Subcutaneous adipose tissue (tissue), 4 donors: ENCODE data around the gene TNRC18. TPM values are rescaled to one million over a fixed set of nuclear protein-coding genes. Genes with fewer than 3 reads are reported as not detected.

Source experiments
- total RNA-seq, 4 donors: library from RNA; depleted of rRNA; stranded (reverse); fragments of >200 nt; gene quantifications; one replicate each; pipeline ENCODE4 v1.1.0, GENCODE V29; 2016
- TF ChIP-seq, protein P1 (sequence below): fragments of 450-650 bp; IDR thresholded peaks from one replicate; pipeline ENCODE4 v1.5.1; 2016; ENCODE audit warnings: low read depth, mild to moderate bottlenecking, control low read depth, antibody characterized with exemption, moderate library complexity

The TNRC18 gene
- total RNA-seq, 4 donors from 2014 or later = 21.7 to 107 (median 34.0) TPM

DNA sequence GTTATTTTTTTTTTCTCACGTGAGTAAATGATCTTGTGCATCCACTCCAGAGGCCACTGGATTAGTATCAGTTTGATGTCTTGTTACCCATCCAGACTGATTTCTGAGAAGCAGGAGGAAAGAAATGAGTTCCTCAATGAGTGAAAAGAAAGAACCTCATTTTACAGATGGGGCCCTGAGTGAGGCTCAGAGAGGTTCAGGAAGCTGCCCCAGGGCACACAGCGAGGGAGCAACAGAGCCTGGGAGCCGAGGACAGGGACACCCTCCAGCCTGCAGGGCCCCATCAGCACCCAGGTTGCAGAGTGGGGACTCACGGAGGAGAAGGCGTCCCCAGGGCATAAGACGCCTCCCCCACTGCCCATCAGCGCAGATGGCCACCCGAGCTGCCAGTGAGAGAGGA, 30.9 kb upstream of the TNRC18 start:
- TF ChIP-seq, protein P1, sequence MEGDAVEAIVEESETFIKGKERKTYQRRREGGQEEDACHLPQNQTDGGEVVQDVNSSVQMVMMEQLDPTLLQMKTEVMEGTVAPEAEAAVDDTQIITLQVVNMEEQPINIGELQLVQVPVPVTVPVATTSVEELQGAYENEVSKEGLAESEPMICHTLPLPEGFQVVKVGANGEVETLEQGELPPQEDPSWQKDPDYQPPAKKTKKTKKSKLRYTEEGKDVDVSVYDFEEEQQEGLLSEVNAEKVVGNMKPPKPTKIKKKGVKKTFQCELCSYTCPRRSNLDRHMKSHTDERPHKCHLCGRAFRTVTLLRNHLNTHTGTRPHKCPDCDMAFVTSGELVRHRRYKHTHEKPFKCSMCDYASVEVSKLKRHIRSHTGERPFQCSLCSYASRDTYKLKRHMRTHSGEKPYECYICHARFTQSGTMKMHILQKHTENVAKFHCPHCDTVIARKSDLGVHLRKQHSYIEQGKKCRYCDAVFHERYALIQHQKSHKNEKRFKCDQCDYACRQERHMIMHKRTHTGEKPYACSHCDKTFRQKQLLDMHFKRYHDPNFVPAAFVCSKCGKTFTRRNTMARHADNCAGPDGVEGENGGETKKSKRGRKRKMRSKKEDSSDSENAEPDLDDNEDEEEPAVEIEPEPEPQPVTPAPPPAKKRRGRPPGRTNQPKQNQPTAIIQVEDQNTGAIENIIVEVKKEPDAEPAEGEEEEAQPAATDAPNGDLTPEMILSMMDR = no peak

DNA sequence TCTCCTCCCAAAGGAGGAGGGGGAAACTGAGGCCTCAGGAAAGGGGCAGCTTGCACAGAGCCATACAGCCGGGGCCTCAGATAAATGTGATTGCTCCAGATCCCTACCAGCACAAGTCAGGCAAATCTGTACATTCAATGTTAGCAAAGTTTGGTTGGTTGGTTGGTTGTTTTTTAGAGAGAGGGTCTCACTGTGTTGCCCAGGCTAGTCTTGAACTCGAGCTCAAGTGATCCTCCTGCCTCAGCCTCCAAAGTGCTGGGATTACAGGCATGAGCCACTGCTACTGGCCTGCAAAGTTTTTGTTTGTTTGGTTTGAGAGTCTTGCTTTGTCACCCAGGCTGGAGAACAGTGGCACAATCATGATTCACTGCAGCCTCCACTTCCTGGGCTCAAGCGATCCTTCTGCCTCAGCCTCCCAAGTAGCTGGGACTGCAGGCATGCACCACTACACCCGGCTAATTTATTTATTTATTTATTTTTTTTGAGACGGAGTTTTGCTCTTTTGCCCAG, 30.0 kb upstream of the TNRC18 start:
- TF ChIP-seq, protein P1 = no peak

DNA sequence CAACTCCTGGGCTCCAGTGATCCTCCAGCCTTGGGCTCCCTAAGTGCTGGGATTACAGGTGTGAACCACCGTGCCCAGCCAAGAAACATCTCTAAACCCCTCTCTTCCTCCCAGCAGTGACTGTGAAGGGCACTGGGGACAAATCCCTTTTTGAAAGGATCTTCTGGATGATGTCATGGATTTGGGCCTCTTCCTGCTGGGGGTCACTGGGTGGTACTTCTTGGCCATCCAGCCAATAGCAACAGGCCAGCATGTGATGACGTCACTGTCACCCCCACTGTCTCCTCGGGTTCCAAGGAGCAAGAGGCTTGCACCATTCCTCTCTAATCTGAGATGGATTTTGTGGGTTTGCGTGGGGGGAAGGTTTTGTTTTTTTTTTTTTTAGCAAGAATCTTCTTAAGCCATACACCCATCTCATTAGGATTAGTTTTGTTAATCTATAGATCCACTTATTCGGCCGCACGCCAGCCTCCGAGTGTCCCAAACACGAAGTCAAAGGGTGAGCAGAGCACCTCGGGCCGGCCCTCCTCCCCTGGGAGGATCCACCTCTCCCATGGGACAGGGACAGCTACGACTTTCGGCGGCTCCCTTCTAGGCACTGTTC, 29.4 kb upstream of the TNRC18 start:
- TF ChIP-seq, protein P1 = no peak

DNA sequence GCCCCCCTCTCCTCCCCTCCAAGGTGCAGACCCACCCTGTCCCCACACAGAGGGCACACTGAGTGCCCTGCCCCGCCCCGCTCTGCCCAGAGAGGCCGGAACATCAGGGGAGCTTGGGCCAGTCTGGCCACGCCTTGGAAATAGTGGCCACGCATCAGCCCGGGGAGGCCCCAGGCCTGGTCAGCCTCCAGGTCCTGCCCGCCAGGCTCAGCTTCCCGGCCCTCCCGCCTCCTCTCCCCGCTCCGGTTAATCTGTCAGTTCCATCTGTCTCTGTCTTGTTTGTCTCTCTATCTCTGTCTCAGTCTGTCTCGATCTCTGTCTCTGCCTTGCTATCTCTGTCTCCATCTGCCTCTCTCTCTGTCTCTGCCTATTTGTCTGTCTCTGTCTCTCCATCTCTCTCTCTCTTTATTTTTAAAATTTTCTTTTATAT, 28.9 kb upstream of the TNRC18 start:
- TF ChIP-seq, protein P1 = no peak

DNA sequence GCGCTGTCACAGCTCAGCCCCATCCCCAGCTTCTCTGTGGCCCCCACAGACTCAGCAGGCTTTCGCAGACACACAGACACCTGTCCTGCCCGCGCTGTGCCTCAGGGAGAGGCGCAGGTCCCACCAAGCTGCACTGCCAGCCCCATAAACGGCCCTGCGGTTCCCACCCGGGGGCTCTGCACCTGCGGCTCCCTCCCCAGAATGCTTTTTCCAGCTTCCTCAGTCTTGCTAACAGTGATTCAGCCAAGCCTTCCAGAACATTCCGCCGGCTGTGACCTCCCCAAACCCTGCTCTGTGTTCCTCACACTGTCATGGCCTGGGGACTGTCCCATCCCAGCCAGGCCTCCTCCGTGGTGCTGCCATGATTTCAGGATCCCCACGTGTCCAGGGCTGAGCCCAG, 27.8 kb upstream of the TNRC18 start:
- TF ChIP-seq, protein P1 = no peak

DNA sequence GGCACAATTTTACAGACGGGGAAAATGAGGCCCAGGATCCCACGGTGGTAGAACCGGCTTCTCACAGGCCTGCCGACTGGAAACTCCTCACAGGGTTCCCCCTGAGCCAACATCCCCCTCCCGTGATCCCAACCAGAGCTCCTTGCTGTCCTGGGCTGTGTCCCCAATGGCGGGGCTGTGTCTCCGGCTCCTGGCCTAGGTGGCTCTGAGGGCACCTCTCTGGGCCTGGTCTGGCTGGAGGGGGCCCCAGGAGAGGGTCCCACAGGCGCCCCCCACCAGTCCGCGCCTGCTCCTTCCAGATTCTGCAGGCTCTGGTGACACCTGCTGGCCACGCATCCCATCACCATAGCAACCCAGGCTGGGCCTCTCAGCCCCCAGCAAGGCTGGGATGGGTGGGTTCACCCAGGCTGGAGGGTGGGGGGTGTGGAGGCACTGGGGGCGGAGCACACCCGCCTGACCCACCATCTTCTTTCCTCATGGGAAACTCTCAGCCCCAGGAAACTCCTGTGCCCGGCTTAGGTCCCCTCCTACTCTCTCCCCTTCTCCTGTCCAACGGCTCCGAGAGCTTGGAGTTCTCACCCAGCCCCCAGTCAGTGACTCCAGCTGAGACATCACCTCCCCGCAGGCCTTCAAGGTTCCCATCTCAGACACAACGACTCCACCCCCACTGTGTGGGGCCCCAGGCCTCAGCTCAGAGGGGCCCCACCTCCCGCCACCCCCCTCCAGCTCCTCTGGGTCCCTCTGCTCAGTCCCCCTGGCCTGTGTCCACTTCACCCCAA, 27.1 kb upstream of the TNRC18 start:
- TF ChIP-seq, protein P1 = no peak

DNA sequence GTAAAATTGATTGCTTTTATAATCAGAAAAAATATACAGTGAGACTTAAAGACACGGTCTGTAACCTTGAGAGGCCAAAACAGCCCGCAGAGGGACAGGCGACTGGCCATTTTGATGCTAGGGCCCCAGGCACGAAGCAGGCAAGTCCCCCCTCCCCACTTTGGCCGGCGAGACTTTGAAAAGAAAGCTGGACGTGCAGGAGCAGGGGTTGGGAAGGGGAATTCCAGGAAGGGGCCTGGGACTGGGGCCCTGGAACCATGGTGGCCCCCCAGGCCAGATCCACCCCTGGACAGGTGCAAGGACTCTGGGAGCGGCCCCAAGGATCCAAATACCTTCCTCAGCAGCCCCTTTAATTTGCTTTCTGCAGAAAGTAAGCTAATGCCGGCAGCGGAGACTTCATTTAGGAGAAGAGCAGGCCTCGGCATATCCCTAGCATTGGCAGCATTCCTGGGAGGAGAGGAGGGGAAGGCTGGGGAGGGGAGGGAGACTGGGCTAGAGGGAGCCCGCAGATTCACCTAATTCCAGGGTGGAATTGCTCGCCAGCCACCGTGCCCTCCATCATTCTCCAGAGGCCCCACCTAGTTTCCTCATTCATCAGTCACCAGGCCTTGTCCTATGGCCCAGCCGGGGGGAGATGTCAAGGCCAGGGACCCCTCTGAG, 24.9 kb upstream of the TNRC18 start:
- TF ChIP-seq, protein P1 = no peak
